SK-N-SH (cell line): Measurements from ENCODE around the gene LENG9.

ENCODE experiments used
- CHD2 ChIP-seq: fragments of 150-350 bp; IDR thresholded peaks from 2 replicates; pipeline ENCODE4 v1.6.1; 2018; ENCODE audit warnings: low read length; ENCODE audit not compliant: partially characterized antibody
- CTCF ChIP-seq: fragments of 200-600 bp; sonication (generic); IDR thresholded peaks from 2 replicates; pipeline ENCODE4 v1.6.1; 2017; ENCODE audit warnings: antibody characterized with exemption, mild to moderate bottlenecking, moderate library complexity
- ELF1 ChIP-seq: IDR thresholded peaks from 2 replicates; pipeline ENCODE4 v1.4.0; 2012
- EZH2phosphoT487 ChIP-seq: fragments of 200-600 bp; sonication (generic); IDR thresholded peaks from 2 replicates; pipeline ENCODE4 v1.6.1; 2017; ENCODE audit warnings: low read depth, mixed run types, mild to moderate bottlenecking, antibody characterized with exemption, moderate library complexity, borderline replicate concordance
- GABPA ChIP-seq: IDR thresholded peaks from 2 replicates; pipeline ENCODE4 v1.4.0; 2012; ENCODE audit warnings: low read depth, mild to moderate bottlenecking
- JUND ChIP-seq: IDR thresholded peaks from 2 replicates; pipeline ENCODE4 v1.4.0; 2012
- MXI1 ChIP-seq: IDR thresholded peaks from 2 replicates; pipeline ENCODE4 v1.6.1; 2012; ENCODE audit warnings: mild to moderate bottlenecking, low read depth, low read length, improper control_type of control experiment
- POLR2AphosphoS5 ChIP-seq: IDR thresholded peaks from 2 replicates; pipeline ENCODE4 v1.6.1; 2012; ENCODE audit warnings: low read depth, low read length
- REST ChIP-seq: IDR thresholded peaks from 2 replicates; pipeline ENCODE4 v1.6.1; 2012; ENCODE audit warnings: mild to moderate bottlenecking, low read depth, low read length, moderate library complexity
- SIN3A ChIP-seq: IDR thresholded peaks from 2 replicates; pipeline ENCODE4 v1.6.1; 2012; ENCODE audit warnings: low read depth, mild to moderate bottlenecking, low read length, moderate library complexity, borderline replicate concordance
- TCF12 ChIP-seq: IDR thresholded peaks from 2 replicates; pipeline ENCODE4 v1.4.0; 2012
- TEAD4 ChIP-seq: IDR thresholded peaks from 2 replicates; pipeline ENCODE4 v1.4.0; 2012; ENCODE audit warnings: mild to moderate bottlenecking, borderline replicate concordance; ENCODE audit not compliant: insufficient read depth
- TF ChIP-seq, protein P1 (sequence below): IDR thresholded peaks from 2 replicates; pipeline ENCODE4 v1.4.0; 2012; ENCODE audit warnings: low read depth

DNA sequence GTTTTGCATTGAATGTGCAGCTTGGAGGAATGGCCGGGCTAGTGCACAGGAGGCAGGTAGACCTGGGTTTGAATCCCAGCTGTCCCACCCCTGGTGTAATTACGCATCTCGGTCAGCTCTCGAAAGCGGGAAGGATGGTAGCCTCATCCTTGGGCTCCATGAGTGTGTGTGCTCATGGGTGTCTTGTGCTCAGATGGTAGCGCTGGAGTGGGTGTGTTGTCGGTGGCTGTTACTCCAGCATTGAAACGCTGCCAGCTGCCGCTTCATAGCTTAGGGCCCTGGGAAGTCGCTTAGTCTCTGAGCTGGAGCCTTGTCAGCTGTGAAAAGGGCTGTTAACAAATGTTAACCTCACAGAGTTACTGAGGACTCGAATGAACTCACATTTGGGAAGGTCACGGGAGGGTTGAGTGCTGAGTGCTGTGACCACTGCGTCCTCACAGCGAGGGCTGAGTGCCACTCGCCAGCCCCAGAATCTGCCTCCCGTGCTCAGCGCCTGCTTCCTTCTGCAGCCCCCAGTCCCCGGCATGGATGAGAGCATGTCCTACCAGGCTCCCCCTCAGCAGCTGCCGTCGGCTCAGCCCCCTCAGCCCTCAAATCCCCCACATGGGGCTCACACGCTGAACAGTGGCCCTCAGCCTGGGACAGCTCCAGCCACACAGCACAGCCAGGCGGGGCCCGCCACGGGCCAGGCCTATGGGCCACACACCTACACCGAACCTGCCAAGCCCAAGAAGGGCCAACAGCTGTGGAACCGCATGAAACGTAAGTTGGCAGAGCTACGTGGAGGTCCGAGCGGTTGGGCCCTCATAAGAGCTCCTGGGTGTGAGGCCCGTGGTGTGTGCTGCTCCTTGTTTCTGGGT is 9.4 kb downstream of the LENG9 start:
- no peak for TF ChIP-seq POLR2AphosphoS5
- TF ChIP-seq CTCF, result no peak
- TF ChIP-seq ELF1, result no peak
- TF ChIP-seq, protein P1, sequence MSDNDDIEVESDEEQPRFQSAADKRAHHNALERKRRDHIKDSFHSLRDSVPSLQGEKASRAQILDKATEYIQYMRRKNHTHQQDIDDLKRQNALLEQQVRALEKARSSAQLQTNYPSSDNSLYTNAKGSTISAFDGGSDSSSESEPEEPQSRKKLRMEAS, result no peak
- no peak for TF ChIP-seq CHD2
- no peak for TF ChIP-seq SIN3A
- no peak for TF ChIP-seq GABPA
- TF ChIP-seq JUND, result no peak
- no peak for TF ChIP-seq REST
- TF ChIP-seq TEAD4, result no peak
- TF ChIP-seq TCF12, result no peak
- TF ChIP-seq MXI1, result no peak
- TF ChIP-seq EZH2phosphoT487, result no peak
